HCT116 (cell line): Measurements from ENCODE around the gene FAM83D.

Experiments used
- CBX3 ChIP-seq: IDR thresholded peaks from 2 replicates; pipeline ENCODE4 v1.6.1; 2012; ENCODE audit warnings: low read depth
- CTCF ChIP-seq, 3 experiments: fragments of 200-600 bp in 1 of 3; sonication (generic) in 1 of 3; IDR thresholded peaks in 2 of 3; conservative IDR thresholded peaks in 1 of 3; 2 replicates each; pipeline ENCODE4 v1.5.1; 2012 to 2017; ENCODE audit warnings: low read depth in 2 of 3, low read length in 2 of 3, antibody characterized with exemption in 1 of 3, borderline replicate concordance in 1 of 3, control low read depth in 1 of 3, mild to moderate bottlenecking in 1 of 3, mixed read lengths in 1 of 3, mixed run types in 1 of 3, moderate library complexity in 1 of 3; ENCODE audit not compliant: insufficient read depth in 1 of 3
- EGR1 ChIP-seq: IDR thresholded peaks from 2 replicates; pipeline ENCODE4 v1.6.1; 2012; ENCODE audit warnings: low read depth
- EZH2 ChIP-seq: fragments of 200-600 bp; sonication (generic); IDR thresholded peaks from 2 replicates; pipeline ENCODE4 v1.6.1; 2017; ENCODE audit warnings: antibody characterized with exemption, mixed run types
- JUND ChIP-seq: IDR thresholded peaks from 2 replicates; pipeline ENCODE4 v1.6.1; 2012
- POLR2A ChIP-seq: IDR thresholded peaks from 2 replicates; pipeline ENCODE4 v1.7.0; 2011; ENCODE audit warnings: borderline replicate concordance; ENCODE audit not compliant: insufficient read depth, insufficient read length; ENCODE audit errors: extremely low read depth

GRCh38 chr20:38999217-38999616 lies 73.0 kb downstream of the FAM83D start:
- no peak for TF ChIP-seq EGR1
- TF ChIP-seq JUND = no peak
- no peak for TF ChIP-seq CTCF (IDR thresholded peaks at IDR 0.05 in 2 of 3, conservative IDR thresholded peaks at IDR 0.05 in 1 of 3; ENCODE audit: borderline replicate concordance in 1 of 3, insufficient read depth in 1 of 3, low read depth in 2 of 3, low read length in 2 of 3)
- TF ChIP-seq POLR2A = no peak
- no peak for TF ChIP-seq EZH2
- TF ChIP-seq CBX3 = no peak
